Right ventricle myocardium superior (tissue), 1 donor: Measurements from ENCODE around the gene CCDC136. TPM values are rescaled to one million over a fixed set of nuclear protein-coding genes. Genes with fewer than 3 reads are reported as not detected.

Source experiments
- ATAC-seq: fragments of 200-7000 bp; cut with Tn5 transposase; one replicate; pipeline ENCODE4 v1.9.1; 2020; ENCODE audit warnings: mild to moderate bottlenecking; ENCODE audit not compliant: poor library complexity
- DNase-seq: peaks from one replicate; pipeline ENCODE4 v3.0.0-alpha.2; 2020
- intact Hi-C: fragments of 100-400 bp; cut with DNase I; formaldehyde crosslinking; loops from one replicate; pipeline ENCODE4 v1.11.2; 2022
- total RNA-seq: library from RNA; stranded (reverse); fragmentation: NEBNext Ultra II Directional; extraction: Animal tissue kit (Norgen Biotek cat#: 25700); gene quantifications from one replicate; pipeline ENCODE4 v1.2.1, GENCODE V29; 2021
- donor health status: DM: no; HTN: yes; CAD: no; lungs with severe emphysema.

Gene CCDC136
- total RNA-seq, 1 donor from 2014 or later: 5.2 TPM

DNA sequence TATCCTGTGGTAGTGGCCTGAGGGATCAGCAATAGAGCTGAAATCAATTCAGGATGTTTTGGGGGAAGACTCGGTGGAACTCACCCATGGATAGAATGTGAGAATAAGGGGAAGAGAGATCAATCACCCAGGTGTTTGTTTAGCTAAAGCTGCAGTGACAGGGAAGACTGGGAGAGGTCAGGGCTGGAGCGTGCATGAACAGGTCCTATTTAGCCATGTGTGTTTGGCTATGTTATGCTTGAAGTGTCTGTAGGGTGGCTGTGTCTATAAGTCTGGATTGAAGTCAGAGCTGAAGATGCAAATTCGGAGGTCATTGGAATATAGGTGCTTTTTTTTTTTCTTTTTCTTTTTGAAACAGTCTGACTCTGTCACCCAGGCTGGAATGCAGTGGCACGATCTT, 75.5 kb downstream of the CCDC136 start:
- no peak for ATAC-seq
- intact Hi-C loops: no loop called here

DNA sequence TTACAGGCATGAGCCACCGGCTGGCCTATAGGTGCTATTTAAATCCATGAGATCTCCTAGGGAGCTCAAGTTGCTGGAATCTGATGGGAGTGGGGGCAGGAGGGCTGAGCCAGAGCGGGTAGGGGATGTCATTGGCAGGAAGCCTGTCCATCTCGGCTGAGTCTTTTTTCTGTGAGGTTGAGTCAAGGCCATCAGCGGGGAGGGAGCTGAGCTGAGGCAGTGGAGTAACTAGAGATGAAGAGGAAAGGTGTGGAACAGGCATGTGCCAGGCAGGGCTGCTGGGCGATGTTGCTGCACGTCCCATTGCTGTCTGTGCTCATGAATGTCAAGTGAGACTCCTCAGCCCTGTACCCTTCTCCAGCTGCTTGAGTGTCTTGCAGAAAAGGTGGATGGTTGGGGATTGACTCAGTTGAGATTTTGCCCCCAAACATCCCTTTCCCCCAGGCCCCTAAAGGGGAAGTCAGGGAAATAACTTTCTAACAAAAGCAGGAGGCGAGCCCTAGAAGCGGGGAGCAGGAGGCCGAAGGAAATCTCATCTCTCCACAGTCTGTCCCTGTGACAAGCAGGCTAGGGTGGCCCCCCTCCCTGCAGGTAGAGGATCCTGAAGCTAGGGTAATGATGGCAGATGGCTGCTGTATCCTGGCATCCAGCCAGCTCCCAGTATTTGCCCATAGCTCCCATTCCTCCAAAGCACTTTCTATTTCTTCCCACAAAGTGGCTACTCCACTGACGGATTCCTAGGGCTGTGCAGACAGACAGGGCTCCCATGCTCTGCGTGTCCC, 76.3 kb downstream of the CCDC136 start:
- DNase-seq (no peak), ATAC-seq (no peak)
- intact Hi-C loops: no loop called here

More for the DNA sequence above, 75.5 kb downstream of the CCDC136 start:
- DNase-seq: no peak

DNA sequence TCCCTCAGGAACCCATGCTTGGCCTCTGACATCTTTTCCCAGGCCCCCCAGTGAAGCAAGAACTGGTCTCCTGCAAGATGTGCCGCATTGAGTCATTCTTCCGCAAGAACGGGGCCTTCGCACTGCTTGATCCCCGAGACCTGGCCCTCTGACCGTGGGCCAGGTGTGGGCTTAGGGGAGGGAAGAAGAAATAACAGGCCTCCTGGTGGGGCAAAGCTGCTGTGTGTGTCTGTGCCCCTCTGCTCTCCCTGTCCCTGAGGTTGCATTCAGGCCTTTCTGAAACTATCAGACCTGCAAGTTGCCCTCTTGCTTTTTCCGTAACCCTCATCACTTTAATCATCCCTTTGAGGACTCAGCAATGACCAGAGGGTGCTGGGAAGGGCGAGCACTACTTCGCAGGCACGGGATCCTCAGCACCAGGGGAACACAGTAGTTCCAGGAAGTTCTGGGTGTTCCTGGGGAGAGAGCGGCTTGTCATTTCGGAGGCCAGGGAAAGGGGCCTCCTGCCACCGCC, 76.9 kb downstream of the CCDC136 start:
- intact Hi-C loops: no loop called here
- peak; percentile 1 for ATAC-seq
- no peak for DNase-seq

DNA sequence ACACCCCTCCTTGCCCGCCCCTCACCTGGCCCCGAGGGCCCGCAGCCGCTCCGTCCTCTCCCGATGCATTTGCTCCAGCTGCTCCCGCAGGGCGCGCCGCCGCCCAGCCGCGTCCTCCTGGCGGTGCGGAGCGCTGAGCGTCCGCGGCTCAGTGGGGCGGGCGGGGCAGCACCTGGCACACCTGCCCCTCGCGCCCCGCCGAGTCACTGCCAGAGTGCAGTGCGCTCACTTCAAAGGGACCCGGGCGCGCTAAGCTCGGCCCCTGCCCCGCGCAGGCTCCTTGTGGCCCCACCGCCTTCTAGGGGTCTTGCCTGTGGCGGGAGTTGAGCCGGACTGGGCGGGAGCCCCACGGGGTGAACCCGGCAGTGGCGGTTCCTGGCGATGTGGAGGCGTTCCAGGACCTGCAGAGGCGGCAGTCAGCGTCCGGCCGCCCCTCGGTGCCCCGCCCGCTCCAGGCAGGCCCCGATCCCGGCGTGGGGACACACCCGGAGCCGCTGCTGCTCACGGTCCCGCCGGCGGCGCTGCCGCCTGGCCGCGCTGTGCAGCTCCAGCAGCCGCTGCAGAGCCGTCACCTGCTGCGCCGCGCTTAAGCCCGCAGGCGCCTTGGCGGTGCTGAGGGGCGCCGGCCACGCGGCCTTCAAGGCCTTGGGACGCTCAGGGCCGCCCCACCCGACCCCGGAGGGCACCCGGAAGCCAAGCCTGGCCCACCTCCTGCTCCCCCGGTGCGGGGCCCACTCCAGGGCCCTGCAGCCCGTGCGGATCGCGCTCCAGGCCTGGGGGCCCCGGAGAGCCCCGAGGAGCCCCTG, 77.6 kb downstream of the CCDC136 start:
- peak; percentile 87 for ATAC-seq
- intact Hi-C loops: no loop called here
- peak; percentile 75 for DNase-seq

DNA sequence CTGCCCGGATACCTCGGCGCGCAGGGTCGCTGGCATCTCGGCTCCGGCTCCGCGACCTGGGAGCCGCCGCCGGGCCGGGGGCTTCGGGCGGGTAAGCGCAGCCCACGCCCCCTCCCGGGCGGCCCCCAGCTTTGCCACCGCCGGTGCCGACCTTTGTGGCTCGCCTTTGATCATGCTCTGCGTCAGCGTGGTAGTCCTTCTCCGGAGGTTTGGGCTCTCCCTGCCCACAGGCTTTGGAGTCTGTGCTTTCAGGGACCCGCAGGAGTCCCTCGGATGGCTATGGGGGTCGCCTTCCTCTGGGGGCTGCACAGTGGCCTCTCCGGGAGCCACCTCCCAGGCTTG, 78.1 kb downstream of the CCDC136 start:
- peak; percentile 24 for DNase-seq
- intact Hi-C loops: no loop called here
- peak; percentile 6 for ATAC-seq

DNA sequence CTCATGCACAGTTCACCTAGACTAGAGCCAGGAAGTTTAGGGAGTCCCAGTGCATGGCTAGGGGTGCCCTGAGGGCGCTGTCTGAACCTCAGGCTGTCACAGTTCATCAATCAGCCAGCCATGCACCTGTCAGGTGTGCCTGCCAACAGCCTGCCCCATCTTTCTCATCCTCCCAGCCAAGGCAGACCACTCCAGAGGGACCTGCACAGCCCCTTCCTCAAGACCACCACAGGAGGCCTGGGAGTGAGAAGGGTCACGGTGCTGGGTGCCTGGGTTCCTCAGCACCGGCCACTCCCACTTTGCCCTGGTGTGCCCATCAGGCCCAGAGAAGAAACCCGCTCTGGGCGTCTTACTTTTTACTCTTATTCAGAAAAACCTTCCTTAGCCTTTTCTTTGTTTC, 79.3 kb downstream of the CCDC136 start:
- no peak for DNase-seq
- ATAC-seq: no peak
- intact Hi-C loops: no loop called here

Other genes starting within 250 kb of the CCDC136 start
- gene GARIN1A, start 119.7 kb upstream of the CCDC136 start, total RNA-seq: 1.7 TPM
- gene CALU, start 52.6 kb upstream of the CCDC136 start, total RNA-seq: 165 TPM
- not detected for gene OPN1SW, start 16.2 kb upstream of the CCDC136 start, total RNA-seq
- gene FLNC, start 38.4 kb downstream of the CCDC136 start, total RNA-seq: 601 TPM
- gene ATP6V1F, start 70.9 kb downstream of the CCDC136 start, total RNA-seq: 119 TPM
- 0.11 TPM for gene KCP, start 118.7 kb downstream of the CCDC136 start, total RNA-seq
- 1.9 TPM for gene IRF5, start 146.0 kb downstream of the CCDC136 start, total RNA-seq